Brain microvascular endothelial cell (primary cell): Measurements from ENCODE around the gene CNNM2.

Experiments
- DNase-seq: peaks from one replicate; pipeline ENCODE4 v3.0.0-alpha.2; 2020
- H3K27ac ChIP-seq: fragments of 250-450 bp; sonication (Bioruptor Pico); 2 replicates; pipeline ENCODE4 v1.5.1; 2020; ENCODE audit warnings: mild to moderate bottlenecking, moderate library complexity
- H3K27me3 ChIP-seq: fragments of 250-450 bp; sonication (Bioruptor Pico); replicated peaks from 2 replicates; pipeline ENCODE4 v1.5.1; 2020; ENCODE audit warnings: mild to moderate bottlenecking
- H3K36me3 ChIP-seq: fragments of 250-450 bp; sonication (Bioruptor Pico); replicated peaks from 2 replicates; pipeline ENCODE4 v1.5.1; 2020; ENCODE audit warnings: mild to moderate bottlenecking
- H3K4me3 ChIP-seq: 2 replicates; pipeline ENCODE4 v1.5.1; 2011; ENCODE audit warnings: low read depth, mild to moderate bottlenecking, control low read depth, low read length, moderate library complexity
- in situ Hi-C: cut with HindIII; loops from 2 replicates; pipeline ENCODE4 v1.10.0; 2017; ENCODE audit warnings: low sequenced_read_pairs, low pct_ligation_motif_present
- TF ChIP-seq, protein P1 (sequence below): IDR thresholded peaks from 2 replicates; pipeline ENCODE4 v1.5.1; 2011; ENCODE audit warnings: low read depth, mild to moderate bottlenecking, moderate library complexity, low read length, control low read depth, inconsistent platforms; ENCODE audit errors: missing control alignments

Gene CNNM2

DNA sequence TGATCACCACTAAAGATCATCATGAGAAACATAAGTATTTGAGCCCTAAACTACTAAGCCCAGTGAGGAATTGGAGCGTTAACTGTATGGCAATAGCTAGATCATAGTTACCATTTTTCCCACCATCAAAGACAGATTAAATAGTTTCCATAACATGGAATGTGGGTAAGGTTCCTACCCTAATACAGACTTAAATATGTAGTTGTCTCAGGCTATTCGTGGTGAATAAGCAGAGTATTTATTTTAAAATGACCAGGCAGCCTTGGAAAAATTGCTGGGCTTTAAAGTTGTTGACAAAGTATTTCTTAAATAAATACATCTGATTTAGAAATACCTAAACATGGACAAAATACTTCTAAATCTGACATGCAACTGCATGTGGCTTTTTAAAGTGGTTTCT lies 168.2 kb downstream of the CNNM2 start:
- Histone ChIP-seq H3K27ac (no peak overlapping the region), H3K27me3 (no peaks in the 10 kb centered on the region), H3K4me3 (no peak overlapping the region), H3K36me3 (peaks cover 50% of the 10 kb centered on the region)
- DNase-seq: no peak
- in situ Hi-C loops: no loop called here
- TF ChIP-seq, protein P1, sequence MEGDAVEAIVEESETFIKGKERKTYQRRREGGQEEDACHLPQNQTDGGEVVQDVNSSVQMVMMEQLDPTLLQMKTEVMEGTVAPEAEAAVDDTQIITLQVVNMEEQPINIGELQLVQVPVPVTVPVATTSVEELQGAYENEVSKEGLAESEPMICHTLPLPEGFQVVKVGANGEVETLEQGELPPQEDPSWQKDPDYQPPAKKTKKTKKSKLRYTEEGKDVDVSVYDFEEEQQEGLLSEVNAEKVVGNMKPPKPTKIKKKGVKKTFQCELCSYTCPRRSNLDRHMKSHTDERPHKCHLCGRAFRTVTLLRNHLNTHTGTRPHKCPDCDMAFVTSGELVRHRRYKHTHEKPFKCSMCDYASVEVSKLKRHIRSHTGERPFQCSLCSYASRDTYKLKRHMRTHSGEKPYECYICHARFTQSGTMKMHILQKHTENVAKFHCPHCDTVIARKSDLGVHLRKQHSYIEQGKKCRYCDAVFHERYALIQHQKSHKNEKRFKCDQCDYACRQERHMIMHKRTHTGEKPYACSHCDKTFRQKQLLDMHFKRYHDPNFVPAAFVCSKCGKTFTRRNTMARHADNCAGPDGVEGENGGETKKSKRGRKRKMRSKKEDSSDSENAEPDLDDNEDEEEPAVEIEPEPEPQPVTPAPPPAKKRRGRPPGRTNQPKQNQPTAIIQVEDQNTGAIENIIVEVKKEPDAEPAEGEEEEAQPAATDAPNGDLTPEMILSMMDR: no peak

DNA sequence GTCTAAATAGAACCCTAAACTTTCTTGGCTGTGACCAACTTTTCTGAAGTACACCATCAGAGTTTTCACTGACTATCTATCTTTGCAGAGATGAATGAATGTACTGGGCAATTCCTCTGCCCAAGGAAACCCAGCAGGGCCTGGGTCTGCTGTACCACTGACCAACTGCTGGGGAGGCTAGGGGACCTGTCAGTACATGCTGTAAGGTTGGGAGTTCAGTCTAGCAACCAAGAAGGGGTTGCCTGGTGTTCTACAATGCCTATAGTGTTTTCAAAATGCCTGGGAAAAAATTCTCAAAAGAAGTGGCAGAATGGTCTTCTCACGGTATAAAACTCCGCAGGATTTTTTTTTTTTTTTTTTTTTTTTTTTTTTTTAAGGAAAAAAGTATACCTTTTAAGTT lies 168.7 kb downstream of the CNNM2 start:
- Histone ChIP-seq H3K36me3 (peaks cover 53% of the 10 kb centered on the region), H3K4me3 (no peak overlapping the region), H3K27ac (no peak overlapping the region), H3K27me3 (no peaks in the 10 kb centered on the region)
- TF ChIP-seq, protein P1: no peak
- no peak for DNase-seq
- in situ Hi-C loops: no loop called here

DNA sequence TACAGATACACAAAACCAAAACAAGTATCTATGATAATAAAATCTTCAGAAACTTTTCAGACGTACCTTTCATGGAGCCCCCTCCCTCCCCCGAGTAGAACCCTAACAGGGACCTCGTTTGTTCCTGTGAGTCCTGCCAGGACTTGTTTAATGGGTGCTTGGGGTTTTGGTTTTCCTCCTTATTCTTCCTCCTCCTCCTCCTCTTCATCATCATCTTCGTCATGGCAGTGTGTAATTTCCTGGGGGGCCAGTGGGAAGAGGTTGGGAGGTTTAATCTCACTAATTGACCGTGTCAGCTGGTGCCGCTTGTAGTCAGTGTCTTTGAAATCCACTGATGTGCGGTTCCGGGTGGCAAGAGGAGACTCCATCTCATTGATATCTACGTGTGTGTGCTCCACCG lies 171.4 kb downstream of the CNNM2 start:
- Histone ChIP-seq H3K27me3 (no peaks in the 10 kb centered on the region), H3K4me3 (no peak overlapping the region)
- in situ Hi-C loops: no loop called here

DNA sequence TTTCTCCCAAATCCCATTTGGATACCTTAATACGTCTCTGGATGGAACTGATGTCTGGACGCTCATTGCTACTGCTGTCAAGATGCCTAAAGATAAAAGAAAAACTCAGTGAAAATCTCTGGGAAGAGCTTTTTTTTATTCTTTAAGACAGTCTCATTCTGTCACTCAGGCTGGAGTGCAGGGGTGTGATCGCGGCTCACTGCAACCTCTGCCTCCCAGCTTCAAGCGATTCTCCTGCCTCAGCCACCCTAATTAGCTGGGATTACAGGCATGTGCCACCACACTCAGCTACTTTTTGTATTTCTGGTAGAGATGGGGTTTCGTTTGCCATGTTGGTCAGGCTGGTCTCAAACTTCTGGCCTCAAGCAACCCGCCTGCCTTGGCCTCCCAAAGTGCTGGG lies 172.8 kb downstream of the CNNM2 start:
- in situ Hi-C loops: no loop called here
- peaks cover 60% of the 10 kb centered on the region for H3K36me3 ChIP-seq
- H3K4me3 ChIP-seq: no peak overlapping the region
- no peak overlapping the region for H3K27ac ChIP-seq
- TF ChIP-seq, protein P1: no peak
- no peaks in the 10 kb centered on the region for H3K27me3 ChIP-seq
- no peak for DNase-seq

More for the DNA sequence above, 171.4 kb downstream of the CNNM2 start:
- Histone ChIP-seq H3K36me3 (peaks cover 66% of the 10 kb centered on the region), H3K27ac (no peak overlapping the region)
- TF ChIP-seq, protein P1: no peak
- DNase-seq: no peak

DNA sequence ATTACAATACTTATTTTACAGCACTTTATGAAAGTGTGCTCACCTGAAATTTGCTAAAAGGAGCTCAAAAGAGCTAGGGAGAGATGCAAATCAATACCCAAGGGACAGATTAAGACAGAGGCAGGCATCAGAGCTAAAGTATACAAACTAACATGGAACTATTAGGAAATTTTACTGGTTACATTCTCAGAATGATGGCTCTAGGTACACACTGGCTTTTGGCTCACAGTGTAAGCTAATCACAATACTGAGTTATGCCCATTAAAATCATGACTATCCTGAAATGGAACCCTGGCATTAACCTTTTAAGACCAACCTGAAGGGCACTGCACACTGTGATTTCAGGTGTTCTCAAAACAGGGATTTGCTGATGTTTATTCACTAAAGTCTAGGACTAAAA lies 176.9 kb downstream of the CNNM2 start:
- in situ Hi-C loops: no loop called here
- no peaks in the 10 kb centered on the region for H3K27me3 ChIP-seq
- no peak overlapping the region for H3K27ac ChIP-seq
- no peak overlapping the region for H3K4me3 ChIP-seq
- DNase-seq: no peak
- H3K36me3 ChIP-seq: peaks cover 47% of the 10 kb centered on the region
- TF ChIP-seq, protein P1: no peak

DNA sequence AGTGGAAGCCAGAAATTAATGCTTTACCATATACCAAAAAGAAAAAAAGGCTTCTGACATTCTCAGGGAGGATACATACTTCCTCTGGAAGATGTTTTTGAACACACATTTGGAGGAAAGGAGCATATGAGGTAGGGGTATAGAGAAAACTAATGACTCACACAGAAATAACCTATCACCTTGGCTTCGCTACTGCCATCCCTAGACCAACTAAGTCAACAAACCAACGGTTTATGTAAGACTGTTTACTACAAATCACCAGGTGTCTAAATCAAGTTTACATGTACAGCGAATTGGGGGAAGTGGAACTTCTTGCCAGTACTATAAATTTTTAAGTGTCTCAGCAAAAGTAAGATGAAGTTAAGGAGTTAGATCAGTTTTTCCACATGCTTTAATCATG lies 178.0 kb downstream of the CNNM2 start:
- Histone ChIP-seq H3K27me3 (no peaks in the 10 kb centered on the region), H3K36me3 (peaks cover 46% of the 10 kb centered on the region), H3K4me3 (no peak overlapping the region), H3K27ac (no peak overlapping the region)
- TF ChIP-seq, protein P1: no peak
- no peak for DNase-seq
- in situ Hi-C loops: no loop called here
